ENCODE data around the gene DHX29.
A peak's percentile ranks its signal among the peaks of the same experiment; 100 is the strongest.

The DHX29 gene

GRCh38 chr5:55234121-55234700, 73.3 kb downstream of the DHX29 start:
- peak overlapping the region; percentile 54 for H3K4me3 ChIP-seq (ENCODE audit: low read depth, low read length)
- DNase-seq (ENCODE audit: low read depth) = no peak
- TF ChIP-seq CTCF (IDR thresholded peaks at IDR 0.05; ENCODE audit: low read depth, low read length, missing control alignments) = no peak

GRCh38 chr5:55232985-55233928, 74.2 kb downstream of the DHX29 start, which contains the start of gene CCNO:
CCNO (minus strand) TSS chr5:55233608; CDS start chr5:55233523, 85 bp downstream.
- H3K4me3 ChIP-seq (ENCODE audit: low read depth, low read length) = peak within 1 kb of the TSS; percentile 54
- no peak for TF ChIP-seq CTCF (IDR thresholded peaks at IDR 0.05; ENCODE audit: low read depth, low read length, missing control alignments)
- no peak for DNase-seq (ENCODE audit: low read depth)

GRCh38 chr5:55232271-55232984, 75.1 kb downstream of the DHX29 start:
- no peak for TF ChIP-seq CTCF (IDR thresholded peaks at IDR 0.05; ENCODE audit: low read depth, low read length, missing control alignments)
- H3K4me3 ChIP-seq (ENCODE audit: low read depth, low read length) = peak overlapping the region; percentile 54
- DNase-seq (ENCODE audit: low read depth) = no peak

GRCh38 chr5:55231919-55232270, 75.6 kb downstream of the DHX29 start:
- no peak overlapping the region for H3K4me3 ChIP-seq (ENCODE audit: low read depth, low read length)
- no peak for DNase-seq (ENCODE audit: low read depth)

GRCh38 chr5:55231029-55231918, 76.2 kb downstream of the DHX29 start:
- H3K4me3 ChIP-seq (ENCODE audit: low read depth, low read length) = no peak overlapping the region

More at GRCh38 chr5:55231919-55232270, 75.6 kb downstream of the DHX29 start:
- no peak for TF ChIP-seq CTCF (IDR thresholded peaks at IDR 0.05; ENCODE audit: low read depth, low read length, missing control alignments)

More at GRCh38 chr5:55231029-55231918, 76.2 kb downstream of the DHX29 start:
- no peak for TF ChIP-seq CTCF (IDR thresholded peaks at IDR 0.05; ENCODE audit: low read depth, low read length, missing control alignments)
- no peak for DNase-seq (ENCODE audit: low read depth)
